ENCODE measurements around the gene RIMBP2.

The RIMBP2 gene

DNA sequence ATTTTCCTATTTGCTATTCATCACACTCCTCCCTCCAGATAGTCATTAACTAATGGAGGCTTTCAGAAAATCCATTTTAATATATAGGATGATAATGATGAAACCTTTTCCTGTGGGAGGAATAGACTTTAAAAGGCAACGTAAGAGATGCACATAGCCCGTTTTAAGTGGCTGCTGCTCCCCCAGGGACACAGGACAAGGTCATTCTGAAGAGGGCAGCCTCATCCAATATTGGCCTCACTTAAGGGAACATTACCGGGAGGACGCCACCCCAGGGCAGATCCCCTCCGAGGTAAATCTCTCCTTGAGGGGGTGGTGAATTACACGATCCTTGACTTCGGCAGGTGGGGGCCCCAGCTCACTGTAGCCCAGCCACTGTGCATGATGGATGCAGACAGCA is 246.5 kb downstream of the RIMBP2 start:
- POLR2A ChIA-PET: no interaction called here
- no peak overlapping the region for H3K4me3 ChIP-seq (ENCODE audit: low read depth, low read length)
- no peak for DNase-seq (ENCODE audit: low read depth, low spot score)
- TF ChIP-seq, protein P1, sequence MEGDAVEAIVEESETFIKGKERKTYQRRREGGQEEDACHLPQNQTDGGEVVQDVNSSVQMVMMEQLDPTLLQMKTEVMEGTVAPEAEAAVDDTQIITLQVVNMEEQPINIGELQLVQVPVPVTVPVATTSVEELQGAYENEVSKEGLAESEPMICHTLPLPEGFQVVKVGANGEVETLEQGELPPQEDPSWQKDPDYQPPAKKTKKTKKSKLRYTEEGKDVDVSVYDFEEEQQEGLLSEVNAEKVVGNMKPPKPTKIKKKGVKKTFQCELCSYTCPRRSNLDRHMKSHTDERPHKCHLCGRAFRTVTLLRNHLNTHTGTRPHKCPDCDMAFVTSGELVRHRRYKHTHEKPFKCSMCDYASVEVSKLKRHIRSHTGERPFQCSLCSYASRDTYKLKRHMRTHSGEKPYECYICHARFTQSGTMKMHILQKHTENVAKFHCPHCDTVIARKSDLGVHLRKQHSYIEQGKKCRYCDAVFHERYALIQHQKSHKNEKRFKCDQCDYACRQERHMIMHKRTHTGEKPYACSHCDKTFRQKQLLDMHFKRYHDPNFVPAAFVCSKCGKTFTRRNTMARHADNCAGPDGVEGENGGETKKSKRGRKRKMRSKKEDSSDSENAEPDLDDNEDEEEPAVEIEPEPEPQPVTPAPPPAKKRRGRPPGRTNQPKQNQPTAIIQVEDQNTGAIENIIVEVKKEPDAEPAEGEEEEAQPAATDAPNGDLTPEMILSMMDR (IDR thresholded peaks at IDR 0.05; ENCODE audit: insufficient read depth, low read length, missing control alignments): no peak
- CTCF ChIA-PET: no interaction called here

DNA sequence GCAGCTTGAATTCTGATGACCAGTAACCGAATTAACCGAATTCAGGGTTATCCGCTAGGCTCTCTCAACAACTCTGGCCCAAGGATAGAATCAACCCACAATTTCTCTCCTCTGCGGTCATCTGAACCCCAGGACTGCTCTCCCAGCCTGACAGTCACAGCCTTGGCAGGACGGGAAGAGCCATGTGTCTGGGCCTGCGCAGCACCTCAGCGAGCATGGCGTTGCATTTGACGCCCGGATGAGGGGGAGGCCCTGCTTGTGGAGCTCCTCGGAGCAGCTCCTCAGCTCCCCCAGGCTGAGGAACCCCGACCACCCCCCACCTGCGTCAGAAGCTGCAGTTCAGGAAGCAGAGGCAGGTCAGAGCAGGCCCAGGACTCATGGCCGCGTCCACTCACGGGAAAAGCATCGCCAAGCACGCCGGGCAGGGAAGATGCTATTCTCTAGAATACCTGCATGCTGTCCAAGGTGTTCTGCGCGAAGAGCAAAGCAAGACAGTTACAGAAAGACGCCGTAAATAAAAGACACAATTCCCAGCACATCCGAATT is 247.3 kb downstream of the RIMBP2 start:
- DNase-seq (ENCODE audit: low read depth, low spot score): no peak

DNA sequence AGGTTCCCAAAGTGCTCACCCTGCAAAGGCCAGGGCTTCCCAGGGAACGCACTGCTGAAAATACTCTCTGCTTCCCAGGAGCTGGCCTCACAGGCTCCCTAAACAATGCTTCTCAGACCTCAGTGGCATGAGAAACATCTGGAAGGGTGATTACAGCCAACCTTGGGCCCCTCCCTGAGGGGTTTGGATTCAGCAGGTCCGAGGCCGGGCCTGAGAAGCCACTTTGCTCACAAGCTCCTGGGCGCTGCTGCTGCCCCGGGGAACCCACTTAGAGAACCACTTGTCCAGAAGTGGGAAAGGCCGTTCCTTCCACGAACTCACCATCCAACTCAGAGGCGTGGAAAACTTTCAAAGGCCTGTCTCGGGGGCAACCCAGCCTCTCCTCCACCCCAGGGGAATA is 247.9 kb downstream of the RIMBP2 start:
- CTCF ChIA-PET: no interaction called here
- H3K4me3 ChIP-seq (ENCODE audit: low read depth, low read length): no peak overlapping the region
- POLR2A ChIA-PET: no interaction called here
- TF ChIP-seq, protein P1 (IDR thresholded peaks at IDR 0.05; ENCODE audit: insufficient read depth, low read length, missing control alignments): no peak
- DNase-seq (ENCODE audit: low read depth, low spot score): no peak

More for the DNA sequence above, 247.3 kb downstream of the RIMBP2 start:
- POLR2A ChIA-PET: no interaction called here
- CTCF ChIA-PET: no interaction called here
- H3K4me3 ChIP-seq (ENCODE audit: low read depth, low read length): no peak overlapping the region
- TF ChIP-seq, protein P1 (IDR thresholded peaks at IDR 0.05; ENCODE audit: insufficient read depth, low read length, missing control alignments): no peak

DNA sequence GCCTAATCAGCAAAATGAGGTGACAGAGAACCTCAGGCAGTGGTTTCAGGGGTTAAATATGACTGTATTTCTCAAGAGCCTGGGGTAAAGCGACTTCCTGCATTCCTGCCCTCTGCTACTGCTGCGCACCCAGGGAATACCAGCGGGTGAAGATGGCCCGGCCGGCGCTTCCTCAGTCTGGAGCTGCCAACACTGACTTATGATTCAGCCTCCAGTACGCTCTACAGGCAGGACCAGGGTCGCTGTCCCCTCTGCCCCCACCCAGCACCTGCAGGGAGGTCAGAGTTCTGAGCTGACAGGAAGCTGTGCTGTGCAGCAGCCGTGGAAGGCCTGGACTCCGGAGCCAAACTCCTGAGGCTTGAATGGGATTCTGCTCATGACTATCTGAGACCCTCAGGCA is 250.5 kb downstream of the RIMBP2 start:
- DNase-seq (ENCODE audit: low read depth, low spot score): no peak
- TF ChIP-seq, protein P1 (IDR thresholded peaks at IDR 0.05; ENCODE audit: insufficient read depth, low read length, missing control alignments): no peak
- H3K4me3 ChIP-seq (ENCODE audit: low read depth, low read length): no peak overlapping the region
- POLR2A ChIA-PET: no interaction called here
- CTCF ChIA-PET: no interaction called here

DNA sequence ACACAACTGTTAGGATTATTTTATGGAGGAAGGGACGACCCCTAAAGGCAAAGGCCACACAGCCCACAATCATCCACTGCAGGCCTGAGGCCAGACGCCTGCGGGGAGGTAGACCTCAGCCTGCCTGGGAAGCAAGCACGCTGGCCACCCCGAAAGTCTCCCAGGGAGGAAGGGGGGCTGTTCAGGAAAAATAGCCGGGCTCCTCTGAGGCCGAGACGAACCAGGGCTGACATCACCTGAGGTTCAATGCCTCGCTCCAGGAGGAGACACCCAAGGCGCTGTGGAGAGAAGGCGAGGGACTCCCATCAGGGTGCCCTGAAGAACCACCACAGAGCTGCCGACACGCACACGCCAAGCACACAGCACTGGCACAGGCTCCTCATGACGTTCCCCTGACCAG is 251.1 kb downstream of the RIMBP2 start:
- DNase-seq (ENCODE audit: low read depth, low spot score): no peak
- TF ChIP-seq, protein P1 (IDR thresholded peaks at IDR 0.05; ENCODE audit: insufficient read depth, low read length, missing control alignments): no peak
- ChIA-PET POLR2A (no interaction called here), CTCF (no interaction called here)
- no peak overlapping the region for H3K4me3 ChIP-seq (ENCODE audit: low read depth, low read length)

DNA sequence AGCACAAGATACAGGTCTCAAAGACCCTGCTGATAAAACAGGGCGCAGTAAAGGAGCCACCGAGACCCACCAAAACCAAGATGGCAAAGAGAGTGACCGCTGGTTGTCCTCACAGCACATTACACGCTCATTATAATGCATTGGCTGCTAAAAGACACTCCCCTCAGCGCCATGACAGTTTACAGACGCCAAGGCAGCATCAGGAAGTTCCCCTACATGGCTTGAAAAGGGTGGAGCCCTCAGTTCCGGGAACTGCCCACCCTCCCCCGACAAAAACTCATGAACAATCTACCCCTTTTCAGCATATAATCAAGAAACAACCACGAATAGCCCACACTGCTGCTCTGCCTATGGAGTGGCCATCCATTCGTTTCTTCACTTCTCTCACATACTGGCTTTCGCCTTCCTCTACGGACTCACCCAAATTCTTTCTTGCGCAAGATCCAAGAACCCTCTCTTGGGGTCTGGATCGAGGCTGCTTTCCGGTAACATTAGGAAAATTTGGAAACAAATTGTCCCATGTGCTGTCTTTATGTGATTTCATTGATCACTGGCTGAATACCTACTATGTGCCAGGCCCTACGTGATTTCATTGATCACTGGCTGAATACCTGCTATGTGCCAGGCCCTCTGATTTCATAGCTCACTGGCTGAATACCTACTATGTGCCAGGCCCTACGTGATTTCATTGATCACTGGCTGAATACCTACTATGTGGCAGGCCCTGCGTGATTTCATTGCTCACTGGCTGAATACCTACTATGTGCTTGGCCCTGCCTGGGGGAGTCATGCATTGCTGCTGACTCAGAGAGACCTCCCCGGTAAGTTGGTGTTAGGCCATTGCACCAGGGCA is 252.1 kb downstream of the RIMBP2 start:
- H3K4me3 ChIP-seq (ENCODE audit: low read depth, low read length): no peak overlapping the region
- DNase-seq (ENCODE audit: low read depth, low spot score): no peak
- ChIA-PET POLR2A (no interaction called here), CTCF (no interaction called here)
- TF ChIP-seq, protein P1 (IDR thresholded peaks at IDR 0.05; ENCODE audit: insufficient read depth, low read length, missing control alignments): no peak

All from AG04449 (cell line).